AG08396 (cell line): ENCODE measurements around the gene STARD4.

Experiments used
- DNase-seq: peaks from one replicate; pipeline ENCODE4 v3.0.0; 2012; ENCODE audit warnings: low spot score, mixed read lengths

The STARD4 gene

GRCh38 chr5:111512375-111513130, at the start of gene STARD4:
Gene STARD4, minus strand, starts transcription at chr5:111512535. Its CDS starts 5,102 bp downstream, at chr5:111507433.
- DNase-seq = peak; percentile 92

DNA sequence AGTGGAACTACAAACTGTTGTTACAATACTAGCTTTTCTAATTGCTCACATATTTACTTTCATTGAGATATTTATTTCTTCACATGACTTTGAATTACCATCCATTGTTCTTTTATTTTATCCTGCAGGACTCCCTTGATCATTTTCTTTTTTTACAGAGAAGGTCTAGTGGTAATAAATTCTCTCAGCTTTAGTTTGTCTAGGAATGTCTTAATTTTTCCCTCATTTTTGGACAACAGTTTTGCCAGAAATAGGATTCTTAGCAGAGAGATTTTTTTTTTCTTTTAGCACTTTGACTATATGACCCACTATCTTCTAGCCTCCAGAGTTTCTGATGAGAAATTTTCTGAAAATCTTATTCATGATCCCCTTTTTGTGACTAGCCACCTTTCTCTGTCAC, 47.3 kb upstream of the STARD4 start:
- DNase-seq = no peak

- no peak for DNase-seq
Observed at GRCh38 chr5:111557686-111558085, 45.4 kb upstream of the STARD4 start.

DNA sequence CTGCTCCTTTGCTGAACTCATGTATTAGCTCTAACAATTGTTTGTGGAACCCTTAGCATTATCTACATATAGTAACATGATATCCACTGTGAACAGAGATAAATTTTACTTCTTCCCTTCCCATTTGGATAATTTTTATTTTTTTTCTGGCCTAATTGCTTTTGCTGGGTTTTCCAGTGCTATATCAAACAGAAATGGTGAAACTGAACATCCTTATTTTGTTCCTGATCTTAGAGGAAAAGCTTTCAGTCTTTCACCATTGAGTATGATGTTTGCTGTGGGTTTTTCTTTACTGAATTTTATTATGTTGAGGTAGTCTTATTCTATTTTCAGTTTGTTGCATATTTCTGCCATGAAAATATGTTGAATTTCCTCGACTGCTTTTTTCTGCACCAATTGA, 44.8 kb upstream of the STARD4 start:
- DNase-seq = no peak

DNA sequence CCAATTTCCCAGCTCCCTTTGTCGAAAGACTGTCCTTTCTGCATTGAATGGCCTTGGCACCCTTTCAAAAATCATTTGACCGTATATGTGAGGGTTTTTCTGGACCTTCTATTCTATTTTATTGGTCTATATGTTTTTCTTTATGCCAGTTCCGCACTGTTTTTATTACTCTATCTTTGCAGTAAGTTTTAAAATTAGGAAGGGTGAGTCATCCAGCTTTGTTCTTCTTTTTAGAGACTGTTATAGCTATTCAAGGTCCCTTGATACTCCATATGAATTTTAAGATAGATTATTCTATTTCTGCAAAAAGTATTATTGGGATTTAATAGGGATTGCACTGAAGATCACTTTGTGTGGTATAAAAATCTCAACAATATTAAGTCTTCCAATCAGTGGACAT, 44.2 kb upstream of the STARD4 start:
- DNase-seq = no peak

DNA sequence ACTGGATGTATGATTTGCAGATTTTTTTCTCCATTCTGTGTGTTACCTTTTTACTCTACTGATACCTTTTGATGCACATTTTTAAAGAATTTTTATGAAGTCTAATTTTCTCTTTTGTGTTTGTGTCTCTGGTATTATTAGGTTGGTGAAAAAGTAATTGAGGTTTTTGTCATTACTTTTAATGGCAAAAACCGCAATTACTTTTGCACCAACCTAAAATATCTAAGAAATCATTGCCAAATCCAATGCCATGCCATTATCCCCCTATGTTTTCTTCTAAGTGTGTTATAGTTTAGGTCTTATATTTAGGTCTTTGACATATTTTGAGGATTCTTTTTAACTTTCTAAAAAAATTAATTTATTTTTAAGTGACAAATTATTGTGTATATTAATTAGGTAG, 43.4 kb upstream of the STARD4 start:
- no peak for DNase-seq

DNA sequence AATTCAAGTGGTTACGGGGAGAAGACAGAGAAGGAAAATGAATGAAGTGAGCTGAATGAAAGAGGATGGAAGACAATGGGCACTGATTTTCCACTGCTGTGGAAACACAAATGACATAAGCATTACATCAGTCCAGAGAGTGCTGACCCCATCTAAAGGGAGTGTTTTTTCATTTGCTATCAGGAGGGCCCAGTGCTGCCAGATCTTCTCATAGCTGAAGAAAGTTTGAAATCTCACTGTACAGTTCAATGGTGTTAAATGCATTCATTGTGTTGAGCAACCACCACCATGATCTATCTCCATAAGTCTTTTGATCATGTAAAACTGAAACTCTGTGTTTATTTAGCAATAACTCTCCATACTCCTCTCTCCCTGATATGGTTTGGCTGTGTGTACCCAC, 41.5 kb upstream of the STARD4 start:
- DNase-seq = no peak

- DNase-seq = no peak
Observed at GRCh38 chr5:111552896-111553295, 40.6 kb upstream of the STARD4 start.

- no peak for DNase-seq
Observed at GRCh38 chr5:111552492-111552891, 40.2 kb upstream of the STARD4 start.

DNA sequence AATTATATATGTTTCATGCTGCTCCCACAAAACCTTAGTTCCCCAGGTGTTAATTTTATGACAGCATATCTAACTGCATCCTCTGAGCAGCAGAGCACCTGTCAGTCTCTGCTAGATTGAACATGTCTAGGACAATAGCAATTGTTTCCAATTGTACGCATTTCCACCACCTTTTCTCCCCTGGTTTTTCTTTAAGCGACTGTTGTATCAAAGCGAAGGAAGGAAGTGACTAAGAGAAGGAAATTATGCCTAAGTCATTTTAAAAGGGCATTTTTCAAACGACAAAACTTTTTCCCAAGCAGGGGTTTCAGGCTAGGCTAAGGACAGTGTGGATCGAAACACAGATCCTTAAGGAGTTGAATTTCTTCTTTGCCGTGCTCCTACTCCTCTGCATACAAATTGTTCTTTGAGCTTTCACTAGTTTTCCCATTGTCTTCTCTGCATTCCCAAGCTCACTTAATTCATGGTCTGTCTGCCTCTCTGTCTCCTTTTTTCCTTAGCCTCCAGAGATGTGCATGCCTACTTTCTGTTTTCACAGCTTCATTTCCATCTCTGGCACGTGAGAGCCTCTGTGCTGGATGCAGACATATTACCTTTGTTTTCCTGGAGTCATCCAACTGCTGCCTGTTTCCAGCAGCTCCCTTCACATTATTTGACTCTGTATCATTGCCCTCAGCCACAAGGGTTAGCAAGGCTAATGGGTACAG, 39.4 kb upstream of the STARD4 start:
- DNase-seq = no peak

DNA sequence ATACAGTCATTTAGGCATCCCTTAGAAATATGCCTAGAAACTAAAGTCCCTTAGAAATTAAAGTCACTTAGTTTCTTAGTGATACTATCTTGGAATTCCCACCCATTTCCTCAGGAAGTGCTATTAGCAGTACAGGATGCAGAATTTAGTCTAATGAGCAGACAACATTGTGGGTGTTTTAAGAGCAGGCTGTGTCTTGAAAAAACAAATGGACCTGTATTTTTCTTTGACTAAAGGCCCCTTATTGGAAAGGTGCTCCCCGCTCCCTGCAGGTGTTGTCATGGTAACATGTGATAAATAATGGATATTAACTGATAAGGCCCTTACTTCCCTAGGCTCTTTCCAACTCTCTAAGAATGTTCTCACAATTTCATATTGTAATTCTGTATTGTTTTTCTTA, 38.8 kb upstream of the STARD4 start:
- DNase-seq = no peak

- peak; percentile 82 for DNase-seq
Observed at GRCh38 chr5:111550282-111551020, 38.1 kb upstream of the STARD4 start.

DNA sequence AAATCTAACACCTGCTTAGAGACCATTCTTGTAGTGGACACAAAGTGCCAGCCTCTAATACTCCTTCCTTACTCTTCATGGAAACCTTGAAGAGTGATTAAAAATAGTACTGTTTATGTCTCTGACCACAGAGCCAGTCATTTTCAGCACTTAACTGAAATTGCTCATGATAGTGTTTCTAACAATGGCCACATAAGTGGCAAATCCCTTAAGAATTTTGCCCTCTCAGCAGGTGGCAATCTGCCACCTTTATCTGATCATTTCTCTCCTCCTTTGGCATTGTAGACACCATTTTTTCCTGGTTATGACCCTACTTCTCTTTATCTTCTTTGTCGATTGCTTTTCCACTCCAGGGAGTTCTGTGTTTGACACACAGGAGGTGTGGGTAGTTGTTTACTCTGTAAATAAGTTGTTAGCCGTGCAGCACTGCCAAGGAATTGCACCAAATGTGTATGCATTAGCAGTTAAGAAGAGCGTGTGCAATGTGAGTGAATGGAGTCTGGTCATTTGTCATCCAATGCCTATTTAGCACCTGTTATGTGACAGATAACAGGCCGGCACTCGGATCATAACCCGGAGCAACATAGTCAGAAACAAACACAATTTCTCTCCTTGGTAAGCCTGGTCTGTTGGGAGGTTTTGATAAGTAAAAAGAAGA, 36.8 kb upstream of the STARD4 start:
- DNase-seq = no peak

DNA sequence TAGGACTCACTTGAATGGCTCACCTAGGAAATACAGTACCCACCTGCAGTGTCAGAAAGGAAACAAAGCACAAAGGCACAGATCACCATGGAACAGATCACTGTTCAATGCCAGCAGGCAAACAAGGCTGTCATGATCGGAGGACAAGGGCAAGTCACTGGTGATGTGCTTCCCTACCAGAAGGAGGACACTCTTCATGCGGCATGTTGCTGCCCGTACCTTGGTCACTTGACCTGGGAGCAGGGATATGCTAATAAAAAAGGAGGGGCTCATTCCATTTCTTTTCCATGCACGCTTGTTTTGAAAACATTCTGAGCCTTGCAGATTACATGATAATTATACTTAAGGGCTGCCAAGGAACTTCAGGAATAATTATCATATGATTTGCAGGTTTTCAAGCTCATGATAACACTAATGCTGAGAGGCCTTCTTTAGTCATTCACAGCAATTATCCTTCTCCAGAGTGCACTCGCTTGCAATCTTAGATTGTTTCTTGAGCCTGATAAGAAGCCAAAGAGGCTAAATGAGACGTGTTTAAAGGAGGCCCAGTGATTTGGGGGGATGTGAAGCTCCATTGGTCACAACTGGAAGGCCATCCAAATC, 36.1 kb upstream of the STARD4 start:
- DNase-seq = no peak

DNA sequence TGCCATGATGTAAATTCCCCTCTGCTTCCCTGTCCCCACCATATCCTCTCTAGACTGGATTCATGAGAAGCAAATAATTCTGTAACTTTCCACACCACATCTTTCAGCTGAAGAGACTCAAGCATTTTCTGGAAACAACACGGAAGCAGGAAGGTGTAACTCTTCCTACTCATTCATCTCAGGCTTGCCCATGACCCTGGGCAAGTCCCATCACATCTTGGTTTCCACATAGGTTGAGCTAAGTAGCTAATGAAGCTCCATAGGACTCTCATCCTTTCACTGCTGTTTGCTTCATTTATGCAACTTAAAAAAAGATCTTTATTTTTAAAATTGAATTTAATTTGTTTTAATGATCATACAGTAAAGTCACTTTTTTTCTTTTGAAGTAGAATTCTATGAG, 32.7 kb upstream of the STARD4 start:
- no peak for DNase-seq

- no peak for DNase-seq
Observed at GRCh38 chr5:111537141-111538024, 25.0 kb upstream of the STARD4 start.

- no peak for DNase-seq
Observed at GRCh38 chr5:111535879-111536549, 23.7 kb upstream of the STARD4 start.

DNA sequence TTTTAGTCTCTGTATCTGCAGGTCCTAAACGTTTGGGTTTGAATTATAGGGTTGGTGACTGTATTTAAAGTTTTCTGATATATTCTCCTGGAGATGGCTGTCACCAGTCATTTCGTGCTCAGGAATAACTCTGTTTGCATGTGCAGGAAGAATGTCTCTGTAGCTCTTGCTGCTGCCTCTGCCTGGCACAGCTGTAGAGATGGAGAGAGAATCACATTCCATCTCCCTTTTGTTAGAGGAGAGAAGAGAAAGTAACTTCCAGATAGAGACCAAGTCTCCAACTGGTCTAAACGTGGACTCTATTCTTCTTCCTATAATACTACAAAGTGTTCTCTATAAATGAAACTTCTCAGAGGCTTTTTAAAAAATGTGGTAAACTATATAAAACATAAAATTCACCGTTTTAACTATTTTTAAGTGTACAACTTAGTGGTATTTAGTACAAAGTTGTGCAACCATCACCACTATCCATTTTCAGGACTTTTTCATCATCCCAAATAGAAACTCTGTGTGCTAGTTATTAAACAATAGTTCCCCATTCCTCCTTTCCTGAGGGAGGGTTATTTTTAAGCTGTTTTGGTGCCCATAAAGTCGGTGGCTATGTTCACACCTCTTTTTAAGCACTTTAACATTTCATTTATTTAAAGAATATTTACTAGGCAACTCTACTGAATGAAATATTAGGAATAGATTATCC, 20.7 kb upstream of the STARD4 start:
- DNase-seq = no peak

DNA sequence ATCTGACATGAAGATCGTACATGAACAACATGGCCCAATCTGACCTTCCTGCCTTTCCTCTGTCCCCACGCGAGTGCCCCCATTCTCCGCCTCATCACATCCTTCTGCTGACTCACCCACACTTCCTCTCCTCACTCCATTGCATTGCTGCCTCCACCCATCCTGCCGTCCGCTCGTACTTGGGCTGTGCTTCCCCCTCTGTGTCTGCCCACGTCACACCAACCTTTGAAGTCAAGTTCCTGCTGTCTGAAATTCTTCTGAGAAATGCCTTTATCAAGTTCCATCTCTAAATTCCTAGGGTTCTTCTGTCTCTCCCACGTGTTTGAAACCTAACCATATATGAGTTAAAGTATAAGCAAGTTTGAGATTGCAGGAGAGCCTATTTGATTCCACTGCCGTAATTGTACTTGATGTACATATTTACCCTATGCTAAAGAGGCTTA, 18.0 kb upstream of the STARD4 start:
- DNase-seq = no peak

DNA sequence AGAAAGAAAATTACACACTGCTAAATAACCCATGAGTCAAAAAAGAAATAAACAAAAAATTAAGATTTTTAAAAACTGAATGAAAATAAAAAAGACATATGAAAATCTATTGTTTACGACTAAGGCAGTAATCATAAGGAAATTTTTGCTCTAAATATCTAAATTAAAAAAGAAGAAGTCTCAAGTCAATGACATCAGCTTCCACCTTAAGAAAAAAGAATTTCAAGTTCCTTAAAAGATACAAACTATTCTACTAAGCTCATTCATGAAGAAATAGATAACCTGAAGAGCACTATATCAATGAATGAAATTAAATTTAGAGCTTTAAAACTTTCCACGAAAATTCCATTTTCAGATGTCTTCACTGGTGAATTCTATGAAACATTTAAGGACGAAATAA, 15.7 kb upstream of the STARD4 start:
- DNase-seq = no peak
